Ovary (tissue), 3 donors: ENCODE measurements around the gene PRDM8.

Source experiments
- CTCF ChIP-seq, 3 donors: fragments of 450-650 bp in 2 of 3; fragments of 200-600 bp in 1 of 3; IDR thresholded peaks; one replicate each; pipeline versions ENCODE4 v1.5.1 to v1.8.0; 2016 to 2022; ENCODE audit warnings: antibody characterized with exemption in 3 of 3, mild to moderate bottlenecking in 1 of 3
- POLR2A ChIP-seq: fragments of 450-650 bp; IDR thresholded peaks from one replicate; pipeline ENCODE4 v1.6.1; 2017; ENCODE audit warnings: antibody characterized with exemption, mild to moderate bottlenecking, moderate library complexity
- donor health status: DM: no; HTN: no; CAD: no.

- TF ChIP-seq CTCF (IDR thresholded peaks at IDR 0.05): no peak
- TF ChIP-seq POLR2A: no peak
Observed at GRCh38 chr4:80252953-80253352, 55.6 kb downstream of the PRDM8 start.
